HG03108 (cell line): ENCODE data around the gene PLCH1.
"Not testable (repeated sequence)": the region's sequence is repeated elsewhere in the genome, so short reads cannot be mapped to it uniquely, and the experiment has no call there.

Source experiments
- ATAC-seq: cut with Tn5 transposase; IDR thresholded peaks from one replicate; pipeline ENCODE4 v1.9.1; 2021; ENCODE audit warnings: moderate library complexity; ENCODE audit not compliant: unreplicated experiment

Gene PLCH1

DNA sequence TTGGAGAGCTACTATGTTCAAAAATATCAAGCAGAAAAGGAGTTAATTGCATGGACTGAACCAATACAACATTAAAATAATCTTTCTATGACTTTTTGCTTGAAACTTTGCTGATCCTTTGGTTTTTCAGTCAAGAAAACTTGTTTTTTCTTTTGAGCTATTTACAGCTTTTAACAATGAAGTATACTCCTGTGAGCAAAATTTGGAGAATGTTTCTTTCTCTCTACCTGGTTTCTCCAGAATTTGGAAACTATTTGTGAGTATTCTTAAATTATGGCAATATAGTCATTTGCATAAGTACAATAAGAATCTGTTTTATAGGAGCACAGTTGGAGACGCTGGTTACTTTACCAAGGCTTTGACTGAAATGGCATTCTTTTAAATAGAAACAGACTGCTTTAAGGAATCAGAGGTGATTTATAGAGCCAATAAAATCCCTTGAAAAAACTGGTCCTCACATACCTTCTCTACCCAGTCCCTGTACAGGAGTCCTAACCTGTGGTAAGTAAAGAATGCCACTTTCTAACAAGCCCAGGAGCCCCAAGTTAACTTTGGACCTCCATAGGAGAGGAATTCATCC lies 127.4 kb downstream of the PLCH1 start:
- ATAC-seq = no peak

DNA sequence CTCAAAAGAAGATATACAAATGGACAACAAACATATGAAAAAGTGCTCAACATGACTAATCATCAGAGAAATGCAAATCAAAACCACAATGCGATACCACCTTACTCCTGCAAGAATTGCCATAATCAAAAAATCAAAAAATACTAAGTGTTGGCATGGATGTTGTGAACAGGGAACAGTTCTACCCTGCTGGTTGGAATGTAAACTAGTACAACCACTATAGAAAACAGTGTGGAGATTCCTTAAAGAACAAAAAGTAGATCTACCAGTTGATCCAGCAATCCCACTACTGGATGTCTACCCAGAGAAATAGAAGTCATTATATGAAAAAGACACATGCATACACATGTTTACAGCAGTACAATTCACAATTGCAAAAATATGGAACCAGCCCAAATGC lies 129.7 kb downstream of the PLCH1 start:
- ATAC-seq = not testable (repeated sequence)

GRCh38 chr3:155614410-155614809 lies 130.5 kb downstream of the PLCH1 start:
- not testable (repeated sequence) for ATAC-seq

GRCh38 chr3:155611456-155611855 lies 133.4 kb downstream of the PLCH1 start:
- no peak for ATAC-seq

DNA sequence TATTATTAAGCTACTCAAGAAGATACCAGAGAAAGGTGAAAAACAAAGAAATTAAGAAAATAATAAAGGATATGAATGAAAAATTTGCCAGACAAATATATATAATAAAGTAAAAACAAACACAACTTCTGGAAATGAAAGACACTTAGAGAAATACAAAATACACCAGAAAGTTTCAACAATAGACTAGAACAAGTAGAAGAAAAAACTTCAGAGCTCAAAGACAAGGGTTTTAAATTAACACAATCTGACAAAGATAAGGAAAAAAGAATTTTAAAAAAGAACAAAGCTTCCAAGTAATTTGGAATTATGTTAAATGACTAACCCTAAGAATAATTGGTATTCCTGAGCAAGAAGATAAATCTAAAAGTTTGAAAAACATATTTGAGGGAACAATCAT lies 135.3 kb downstream of the PLCH1 start:
- no peak for ATAC-seq

- no peak for ATAC-seq
These were observed 136.5 kb downstream of the PLCH1 start for GRCh38 chr3:155608228-155608920.

GRCh38 chr3:155607761-155608160 lies 137.1 kb downstream of the PLCH1 start:
- ATAC-seq = no peak

DNA sequence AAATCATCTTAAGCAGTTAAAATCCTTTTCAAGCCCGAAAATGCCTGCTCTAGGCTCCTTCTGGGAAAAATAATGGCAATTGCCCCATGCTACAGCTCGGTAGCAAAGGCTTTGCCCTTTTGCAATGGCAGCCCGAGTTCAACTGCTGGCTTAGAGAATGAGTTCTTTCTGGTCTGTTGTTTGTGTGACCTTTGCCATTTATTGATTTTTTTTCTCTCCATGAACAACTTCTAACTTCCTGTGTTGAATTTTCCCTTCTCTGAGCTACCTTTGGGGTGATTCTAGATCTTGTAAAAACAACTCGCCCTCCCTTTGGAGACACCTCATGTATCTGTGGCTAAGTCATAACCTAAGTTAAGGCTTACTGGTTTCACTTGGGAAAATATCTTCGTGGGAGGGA lies 139.3 kb downstream of the PLCH1 start:
- no peak for ATAC-seq

DNA sequence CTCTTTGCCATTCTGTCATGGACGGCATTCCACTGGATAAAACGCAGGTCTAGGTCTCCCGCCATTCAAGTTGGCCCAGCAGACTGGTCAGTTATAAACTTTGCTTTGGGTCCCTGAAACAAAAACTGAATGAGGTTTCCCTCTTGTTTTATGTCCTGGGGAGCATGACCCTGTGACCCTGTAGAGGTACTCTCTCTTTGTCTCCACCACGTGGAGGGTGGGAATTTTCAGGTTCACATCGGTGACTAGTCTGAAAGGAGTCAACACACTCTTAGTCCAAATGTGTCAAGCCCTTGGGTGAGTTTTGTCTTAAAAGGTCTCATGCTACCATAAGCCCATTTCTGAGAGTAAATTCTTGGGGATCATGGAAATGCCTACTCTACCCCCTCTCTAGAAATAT lies 139.9 kb downstream of the PLCH1 start:
- no peak for ATAC-seq

DNA sequence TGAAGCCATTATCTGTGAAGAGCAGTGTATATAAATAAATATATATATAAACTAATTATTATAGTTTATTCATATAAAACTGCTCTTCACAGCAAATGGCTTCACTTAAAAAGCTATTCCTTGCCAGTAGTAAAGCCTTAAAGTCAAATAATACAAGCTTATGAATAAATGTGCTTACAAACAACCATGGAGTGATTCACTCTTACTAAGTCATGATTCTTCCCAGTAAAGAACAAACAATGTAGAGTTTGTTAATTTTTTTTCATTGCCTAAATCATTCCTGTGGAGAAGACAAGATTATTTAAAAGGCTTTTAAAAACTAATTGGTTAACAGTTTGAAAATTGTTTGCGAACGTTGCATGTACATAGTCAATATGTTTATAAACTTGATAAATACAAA lies 140.7 kb downstream of the PLCH1 start:
- ATAC-seq = no peak

DNA sequence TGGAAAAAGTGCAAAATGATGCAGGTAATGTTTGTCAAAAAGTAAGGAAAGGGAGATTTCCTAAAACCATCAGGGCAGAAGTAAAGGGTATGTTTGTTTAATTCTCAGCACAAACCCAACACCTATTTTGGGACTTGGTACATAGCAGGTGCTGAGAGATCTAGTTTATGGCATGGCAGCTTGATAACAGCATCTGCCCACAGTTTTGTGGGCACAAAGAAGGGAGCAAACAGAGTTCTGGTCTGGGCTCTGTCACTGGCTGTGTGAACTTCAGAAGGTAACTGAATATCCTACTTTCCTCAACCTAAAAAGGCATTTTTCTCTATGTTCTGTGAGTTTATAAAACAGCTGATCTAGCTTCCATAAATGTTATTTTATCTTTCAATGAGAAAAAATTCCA lies 141.6 kb downstream of the PLCH1 start:
- ATAC-seq = no peak

DNA sequence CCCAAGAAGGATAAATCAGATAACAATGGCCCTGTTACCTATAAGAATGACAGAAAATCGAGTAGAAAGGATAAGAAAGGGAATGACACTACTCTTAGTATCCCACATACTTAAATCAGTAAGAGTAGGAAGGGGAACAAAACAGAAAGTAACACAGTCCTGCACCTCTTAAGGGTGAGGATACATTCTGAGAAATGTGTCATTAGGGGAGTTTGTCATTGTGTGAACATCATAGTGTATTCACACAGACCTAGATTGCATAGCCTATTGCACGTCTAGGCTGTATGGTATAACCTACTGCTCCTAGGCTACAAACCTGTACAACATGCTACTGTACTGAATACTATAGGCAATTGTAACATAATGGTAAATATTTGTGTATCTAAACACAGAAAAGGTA lies 142.6 kb downstream of the PLCH1 start:
- no peak for ATAC-seq

DNA sequence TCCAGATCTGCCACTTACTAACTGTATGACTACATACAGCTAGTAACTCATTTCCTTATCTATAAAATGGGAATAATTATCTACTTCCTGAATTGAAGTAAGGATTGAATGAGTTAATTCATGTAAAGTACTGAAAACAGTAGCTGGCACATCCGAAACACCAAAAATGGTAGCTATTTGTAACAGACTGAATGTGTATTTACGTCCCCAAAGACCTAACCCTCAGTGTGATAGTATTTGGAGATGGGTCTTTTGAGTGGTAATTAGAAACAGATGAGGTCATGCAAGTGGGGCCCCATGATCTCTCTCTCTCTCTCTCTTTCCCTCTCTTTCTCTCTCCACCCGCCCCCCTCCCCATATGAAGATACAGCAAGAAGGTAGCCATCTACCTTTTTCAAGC lies 146.2 kb downstream of the PLCH1 start:
- ATAC-seq = no peak

- ATAC-seq = no peak
These were observed 148.3 kb downstream of the PLCH1 start for GRCh38 chr3:155596615-155597014.

- ATAC-seq = no peak
These were observed 149.5 kb downstream of the PLCH1 start for GRCh38 chr3:155595371-155595770.

DNA sequence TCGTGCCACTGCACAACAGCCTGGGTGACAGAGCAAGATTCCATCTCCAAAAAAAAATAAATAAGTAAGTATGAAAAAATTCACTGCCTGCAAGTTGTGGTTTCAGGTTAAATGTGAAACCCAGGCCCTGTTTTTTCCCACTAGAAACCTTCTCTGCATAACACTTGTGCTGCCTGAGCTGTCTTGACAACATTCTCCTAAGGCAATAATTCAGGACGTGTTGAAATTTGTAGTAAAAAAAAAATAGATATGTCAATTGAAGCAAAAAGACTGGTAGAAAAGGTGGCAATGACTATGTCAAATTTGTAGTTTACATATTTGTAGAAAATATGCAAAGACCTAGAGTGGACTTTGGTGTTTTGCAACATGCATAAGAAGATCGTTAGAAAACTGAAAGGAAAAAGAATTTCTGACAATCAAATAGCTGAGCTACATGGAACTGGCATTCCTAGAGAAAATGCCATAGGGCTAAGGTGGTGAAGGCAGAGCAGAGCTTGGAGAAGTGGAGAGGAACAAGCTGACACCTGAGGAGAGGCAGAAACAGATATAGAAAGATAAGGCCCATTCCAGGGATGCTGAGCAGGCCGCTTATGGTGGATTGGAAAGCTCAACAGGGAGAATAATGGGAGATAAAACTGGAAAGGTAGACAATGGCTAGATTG lies 150.2 kb downstream of the PLCH1 start:
- ATAC-seq = no peak

- no peak for ATAC-seq
These were observed 157.3 kb downstream of the PLCH1 start for GRCh38 chr3:155587581-155587980.

DNA sequence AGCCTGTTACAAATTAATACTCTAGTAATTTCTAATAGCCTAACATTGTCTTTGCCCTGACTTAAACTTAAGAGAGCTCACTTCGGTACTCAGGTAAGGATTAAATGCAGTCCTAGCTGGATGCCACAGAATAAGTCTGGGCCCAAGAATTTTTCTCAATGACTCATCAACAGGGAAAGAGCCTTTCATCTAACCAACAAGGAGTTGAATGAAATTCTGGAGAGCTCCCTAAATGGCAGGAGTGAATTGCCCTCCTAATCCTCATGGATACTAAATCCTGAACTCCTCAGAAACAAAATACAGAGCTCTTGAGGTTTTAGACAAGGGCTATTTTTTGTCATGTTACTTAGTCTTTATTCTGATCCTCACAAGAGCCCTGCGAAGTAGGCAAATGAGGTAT lies 159.5 kb downstream of the PLCH1 start:
- ATAC-seq = no peak

- no peak for ATAC-seq
These were observed 163.3 kb downstream of the PLCH1 start for GRCh38 chr3:155581579-155581978.

GRCh38 chr3:155572085-155572484 lies 172.8 kb downstream of the PLCH1 start:
- ATAC-seq = no peak

- ATAC-seq = no peak
These were observed 176.6 kb downstream of the PLCH1 start for GRCh38 chr3:155568295-155568694.

DNA sequence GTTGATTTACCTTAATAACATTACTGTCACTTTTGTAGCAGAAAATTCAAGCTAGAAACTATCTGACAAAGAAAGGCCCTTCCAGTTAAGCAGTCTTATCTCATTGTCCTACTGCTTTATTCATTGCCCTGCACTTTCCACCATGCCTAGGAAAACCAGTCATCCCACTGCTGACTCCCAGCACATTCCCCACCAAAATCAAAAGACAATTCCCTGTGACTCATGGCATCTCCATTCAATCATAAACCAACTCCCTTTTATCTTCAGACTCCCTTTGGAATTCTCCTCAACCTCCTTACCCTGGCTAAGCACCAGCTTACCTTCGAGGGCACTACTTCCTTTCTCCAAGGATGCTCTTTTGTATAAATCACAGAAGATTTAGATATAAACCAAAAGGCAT lies 184.3 kb downstream of the PLCH1 start:
- no peak for ATAC-seq
